Smooth muscle cell (in vitro differentiated cells): ENCODE measurements around the gene SOCS7. TPM values are rescaled to one million over a fixed set of nuclear protein-coding genes. Genes with fewer than 3 reads are reported as not detected.

Experiments
- DNase-seq: peaks from one replicate; lab custom pipeline; 2025; ENCODE audit not compliant: unreplicated experiment; lab: John Stamatoyannopoulos, UW
- H2AFZ ChIP-seq: fragments of 200-600 bp; sonication (generic); 2 replicates; pipeline ENCODE4 v1.6.0; 2016; ENCODE audit warnings: antibody characterized with exemption, low read depth, mild to moderate bottlenecking
- H3F3A ChIP-seq: fragments of 200-600 bp; sonication (generic); 2 replicates; pipeline ENCODE4 v1.6.0; 2017; ENCODE audit warnings: antibody characterized with exemption, low read depth
- H3K27ac ChIP-seq: fragments of 200-600 bp; sonication (generic); 2 replicates; pipeline ENCODE4 v1.5.1; 2016; ENCODE audit warnings: low read depth, mild to moderate bottlenecking
- H3K27me3 ChIP-seq: fragments of 200-600 bp; sonication (generic); 2 replicates; pipeline ENCODE4 v1.6.1; 2016; ENCODE audit warnings: low read depth, mild to moderate bottlenecking
- H3K36me3 ChIP-seq: fragments of 200-600 bp; sonication (generic); 2 replicates; pipeline ENCODE4 v1.5.1; 2016; ENCODE audit warnings: low read depth
- H3K4me1 ChIP-seq: fragments of 200-600 bp; sonication (generic); 2 replicates; pipeline ENCODE4 v1.5.1; 2016; ENCODE audit warnings: low read depth
- H3K4me2 ChIP-seq: fragments of 200-600 bp; sonication (generic); 2 replicates; pipeline ENCODE4 v1.6.0; 2016; ENCODE audit warnings: mild to moderate bottlenecking
- H3K4me3 ChIP-seq: fragments of 200-600 bp; sonication (generic); 2 replicates; pipeline ENCODE4 v1.5.1; 2016; ENCODE audit warnings: mild to moderate bottlenecking
- H3K79me2 ChIP-seq: fragments of 200-600 bp; sonication (generic); 2 replicates; pipeline ENCODE4 v1.6.0; 2016; ENCODE audit warnings: low read depth, mild to moderate bottlenecking
- H3K9ac ChIP-seq: fragments of 200-600 bp; sonication (generic); 2 replicates; pipeline ENCODE4 v1.6.0; 2016; ENCODE audit warnings: low read depth
- H3K9me3 ChIP-seq: fragments of 200-600 bp; sonication (generic); replicated peaks from 2 replicates; pipeline ENCODE4 v1.5.1; 2016; ENCODE audit warnings: low read depth
- H4K20me1 ChIP-seq: fragments of 200-600 bp; sonication (generic); 2 replicates; pipeline ENCODE4 v1.6.0; 2016; ENCODE audit warnings: low read depth
- CTCF ChIP-seq: fragments of 200-600 bp; sonication (generic); IDR thresholded peaks from 2 replicates; pipeline ENCODE4 v1.5.1; 2017; ENCODE audit warnings: borderline replicate concordance, mild to moderate bottlenecking, antibody characterized with exemption; ENCODE audit not compliant: insufficient read depth, poor library complexity, severe bottlenecking
- WGBS: methylation state at CpG from one replicate; pipeline ENCODE4 v1.1.7; 2016; ENCODE audit warnings: low lambda C conversion rate; 5-methylcytosine and 5-hydroxymethylcytosine counted together
- polyA plus RNA-seq: library from polyadenylated mRNA; unstranded; fragments of >200 nt; fragmentation: Nextera tagmentation; extraction: Ambion mirVana; gene quantifications from 2 replicates; pipeline ENCODE4 v1.2.1, GENCODE V29; 2016
- total RNA-seq: library from RNA; depleted of rRNA; stranded (reverse); fragments of >200 nt; gene quantifications from 2 replicates; pipeline ENCODE4 v1.2.3, GENCODE V29; 2014

The SOCS7 gene
- total and polyA plus RNA-seq, 2 experiments from 2014 or later, result 0.89 to 6.2 TPM

GRCh38 chr17:38424297-38424972 lies 72.8 kb downstream of the SOCS7 start:
- H3F3A ChIP-seq, result peaks cover 24% of the 10 kb centered on the region
- no peak overlapping the region for H3K4me3 ChIP-seq
- H2AFZ ChIP-seq, result no peak overlapping the region
- no peaks in the 10 kb centered on the region for H3K9me3 ChIP-seq
- TF ChIP-seq CTCF, result no peak
- 78% methylated on average over 6 of the region's 6 CpGs for WGBS
- peaks cover 4% of the 10 kb centered on the region for H4K20me1 ChIP-seq
- no peaks in the 10 kb centered on the region for H3K36me3 ChIP-seq
- no peak overlapping the region for H3K4me2 ChIP-seq
- peaks cover 41% of the 10 kb centered on the region for H3K4me1 ChIP-seq
- H3K27me3 ChIP-seq, result peaks cover 4% of the 10 kb centered on the region
- H3K9ac ChIP-seq, result no peak overlapping the region
- H3K27ac ChIP-seq, result no peak overlapping the region
- H3K79me2 ChIP-seq, result peaks cover 10% of the 10 kb centered on the region
- DNase-seq, result no peak

GRCh38 chr17:38425031-38425430 lies 73.4 kb downstream of the SOCS7 start:
- H3K4me3 ChIP-seq, result no peak overlapping the region
- H3K27ac ChIP-seq, result no peak overlapping the region
- H3K4me2 ChIP-seq, result no peak overlapping the region
- 82% methylated on average over 12 of the region's 13 CpGs for WGBS
- peaks cover 10% of the 10 kb centered on the region for H3K79me2 ChIP-seq
- no peak for TF ChIP-seq CTCF
- H4K20me1 ChIP-seq, result peaks cover 10% of the 10 kb centered on the region
- H3K9me3 ChIP-seq, result no peaks in the 10 kb centered on the region
- no peak overlapping the region for H3K9ac ChIP-seq
- H3K27me3 ChIP-seq, result no peaks in the 10 kb centered on the region
- peaks cover 41% of the 10 kb centered on the region for H3K4me1 ChIP-seq
- no peaks in the 10 kb centered on the region for H3K36me3 ChIP-seq
- no peak for DNase-seq
- H2AFZ ChIP-seq, result no peak overlapping the region
- peaks cover 25% of the 10 kb centered on the region for H3F3A ChIP-seq

DNA sequence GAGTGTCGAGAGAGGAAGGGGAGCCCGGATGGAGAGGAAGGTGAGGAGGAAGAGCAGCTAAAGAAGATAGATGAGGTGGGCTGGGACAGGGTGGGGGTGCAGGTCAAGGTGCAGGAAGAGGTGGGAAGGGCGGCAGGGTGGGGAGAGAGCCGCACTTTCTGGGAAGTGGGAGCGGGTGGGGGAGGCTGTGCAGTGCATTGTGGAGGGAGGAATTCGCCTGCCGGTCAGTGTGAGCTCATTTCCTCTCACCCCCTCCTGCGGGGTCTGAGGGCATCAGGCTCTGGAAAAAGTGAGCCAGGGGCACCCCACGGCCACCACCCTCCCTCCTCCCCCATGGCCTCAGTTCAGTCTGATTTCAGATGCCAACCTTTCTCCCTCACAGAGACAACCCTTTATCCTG lies 74.1 kb downstream of the SOCS7 start:
- no peaks in the 10 kb centered on the region for H3K9me3 ChIP-seq
- H3K27me3 ChIP-seq, result no peaks in the 10 kb centered on the region
- H3K36me3 ChIP-seq, result no peaks in the 10 kb centered on the region
- peaks cover 13% of the 10 kb centered on the region for H3K79me2 ChIP-seq
- H4K20me1 ChIP-seq, result peaks cover 17% of the 10 kb centered on the region
- no peak for TF ChIP-seq CTCF
- DNase-seq, result no peak
- peaks cover 37% of the 10 kb centered on the region for H3K4me1 ChIP-seq
- H3K4me3 ChIP-seq, result no peak overlapping the region
- H3K27ac ChIP-seq, result no peak overlapping the region
- 57% methylated on average over 4 of the region's 9 CpGs for WGBS
- H3K4me2 ChIP-seq, result peak overlapping the region; percentile 50
- H2AFZ ChIP-seq, result no peak overlapping the region
- peaks cover 25% of the 10 kb centered on the region for H3F3A ChIP-seq
- H3K9ac ChIP-seq, result no peak overlapping the region

DNA sequence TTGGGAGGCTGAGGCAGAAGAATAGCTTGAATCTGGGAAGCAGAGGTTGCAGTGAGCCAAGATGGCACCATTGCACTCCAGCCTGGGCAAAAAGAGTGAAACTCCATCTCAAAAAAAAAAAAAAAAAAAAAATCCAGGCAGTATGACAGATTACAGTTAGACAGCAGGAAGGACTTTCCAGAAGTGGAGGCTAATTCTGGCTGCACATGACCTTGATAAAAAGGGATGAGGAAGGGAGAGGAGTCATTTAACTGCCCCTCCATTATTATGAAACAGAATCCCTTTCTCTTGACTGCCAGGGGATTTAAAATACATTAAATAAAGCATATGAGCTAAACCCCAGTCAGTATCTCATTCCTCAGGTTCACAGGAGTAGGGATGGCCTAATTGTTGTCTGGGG lies 74.8 kb downstream of the SOCS7 start:
- DNase-seq, result no peak
- Histone ChIP-seq H3K36me3 (no peaks in the 10 kb centered on the region), H3K9me3 (no peaks in the 10 kb centered on the region), H3K9ac (no peak overlapping the region), H3K4me1 (peaks cover 30% of the 10 kb centered on the region), H3K4me2 (no peak overlapping the region), H3F3A (peaks cover 25% of the 10 kb centered on the region), H2AFZ (no peak overlapping the region), H4K20me1 (peaks cover 24% of the 10 kb centered on the region), H3K4me3 (no peak overlapping the region), H3K79me2 (peaks cover 20% of the 10 kb centered on the region), H3K27me3 (no peaks in the 10 kb centered on the region), H3K27ac (no peak overlapping the region)
- no peak for TF ChIP-seq CTCF
